Adrenal gland (tissue), 5 donors: Measurements from ENCODE around the gene MACROD2.

Source experiments
- CTCF ChIP-seq, 6 experiments: fragments of 450-650 bp in 4 of 6; fragments of 200-600 bp in 2 of 6; sonication (generic) in 1 of 6; IDR thresholded peaks; 1 replicate in 5 of 6; 2 replicates in 1 of 6; pipeline versions ENCODE4 v1.5.1 to v1.8.0; 2016 to 2021; ENCODE audit warnings: antibody characterized with exemption in 6 of 6, mild to moderate bottlenecking in 2 of 6, moderate library complexity in 1 of 6
- POLR2A ChIP-seq, 2 donors: fragments of 450-650 bp; IDR thresholded peaks; one replicate each; pipeline ENCODE4 v1.6.1; 2017; ENCODE audit warnings: antibody characterized with exemption in 2 of 2, mild to moderate bottlenecking in 2 of 2, moderate library complexity in 1 of 2
- donor health status: DM: no; HTN: no; CAD: no.

DNA sequence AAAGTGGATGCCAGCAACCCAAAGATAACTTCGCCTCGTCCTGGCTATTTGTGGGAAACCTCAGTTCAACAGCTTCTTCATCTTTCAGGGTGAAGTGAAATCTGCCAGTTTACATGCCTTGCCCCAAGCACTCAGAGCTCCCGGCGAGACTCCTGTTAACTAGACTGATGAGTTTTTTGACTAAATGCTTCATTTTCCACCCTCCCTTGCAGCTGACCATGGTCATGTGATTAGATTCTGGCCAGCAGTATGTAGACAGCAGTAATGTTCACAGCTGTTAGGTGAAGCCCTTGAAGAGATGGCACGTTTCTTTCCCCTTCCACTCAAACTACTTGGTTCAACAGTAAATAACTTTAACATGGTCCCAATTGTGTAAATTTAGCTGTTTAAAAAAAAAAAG lies 1060.9 kb downstream of the MACROD2 start:
- no peak for TF ChIP-seq CTCF (IDR thresholded peaks at IDR 0.05)
- no peak for TF ChIP-seq POLR2A (IDR thresholded peaks at IDR 0.05)
